Activated CD4-positive, alpha-beta T cell treated with anti-CD3 and anti-CD28 coated beads for 24 hours (primary cell): ENCODE results near the gene GABRG3.

Source experiments
- DNase-seq, 2 donors: peaks; one replicate each; pipeline ENCODE4 v3.0.0-alpha.2; 2020; ENCODE audit warnings: low read depth in 2 of 2

Gene GABRG3

DNA sequence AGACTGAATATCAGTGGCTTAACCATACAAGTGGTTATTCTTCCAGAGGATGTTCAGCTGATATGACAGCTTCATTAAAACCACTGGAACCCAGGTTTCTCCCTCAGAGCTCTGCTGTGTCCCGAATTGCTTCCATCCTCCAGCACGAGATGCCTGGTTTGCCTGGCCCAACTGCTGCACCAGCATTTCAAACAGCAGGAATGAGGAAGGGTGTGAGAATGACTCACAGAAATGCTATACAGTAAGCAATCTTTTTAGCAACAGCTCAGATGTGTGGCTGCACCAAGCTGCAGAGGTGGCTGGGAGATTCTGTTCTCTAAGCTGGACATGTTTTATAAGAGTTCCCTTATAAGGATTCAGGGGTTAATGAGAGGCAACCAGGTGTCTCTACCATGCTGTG, 271.0 kb downstream of the GABRG3 start:
- DNase-seq, result no peak

DNA sequence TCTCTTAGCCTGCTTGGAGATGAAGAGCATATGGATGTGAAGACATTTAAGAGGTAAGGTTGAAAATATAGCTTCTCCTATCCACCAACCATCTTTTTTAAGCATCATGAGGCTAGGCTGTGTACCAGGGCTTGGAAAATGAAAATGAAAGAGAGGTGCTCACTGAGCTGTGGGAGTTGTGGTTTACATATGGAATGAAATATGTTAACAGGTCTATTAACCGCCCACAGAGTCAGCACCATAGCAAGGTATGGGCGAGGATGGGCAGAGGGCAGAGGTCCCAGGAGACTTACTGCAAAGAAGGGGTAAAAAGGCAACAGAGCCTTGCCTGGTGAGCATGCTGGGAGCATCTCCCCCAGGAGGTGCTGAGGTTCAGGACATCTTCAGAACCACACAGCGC, 273.1 kb downstream of the GABRG3 start:
- no peak for DNase-seq

DNA sequence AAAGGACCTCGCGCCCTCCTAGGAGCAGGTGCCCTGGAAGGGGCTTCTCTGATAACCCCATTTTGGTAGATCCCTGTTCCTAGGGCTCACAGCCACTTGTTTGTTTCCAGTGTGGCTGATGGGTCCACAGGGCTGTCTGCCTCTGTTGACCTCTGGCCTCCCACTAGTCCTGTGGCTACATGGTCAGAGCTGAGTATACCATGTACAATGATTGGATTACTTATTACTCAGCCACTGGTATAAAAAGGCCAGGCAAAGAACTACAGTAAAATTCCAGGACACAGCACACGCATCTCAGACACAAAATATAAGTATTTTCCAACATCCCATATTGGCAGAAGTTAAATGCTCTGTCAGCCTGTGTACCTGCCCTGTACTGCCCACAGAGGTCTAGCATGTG, 277.3 kb downstream of the GABRG3 start:
- no peak for DNase-seq

DNA sequence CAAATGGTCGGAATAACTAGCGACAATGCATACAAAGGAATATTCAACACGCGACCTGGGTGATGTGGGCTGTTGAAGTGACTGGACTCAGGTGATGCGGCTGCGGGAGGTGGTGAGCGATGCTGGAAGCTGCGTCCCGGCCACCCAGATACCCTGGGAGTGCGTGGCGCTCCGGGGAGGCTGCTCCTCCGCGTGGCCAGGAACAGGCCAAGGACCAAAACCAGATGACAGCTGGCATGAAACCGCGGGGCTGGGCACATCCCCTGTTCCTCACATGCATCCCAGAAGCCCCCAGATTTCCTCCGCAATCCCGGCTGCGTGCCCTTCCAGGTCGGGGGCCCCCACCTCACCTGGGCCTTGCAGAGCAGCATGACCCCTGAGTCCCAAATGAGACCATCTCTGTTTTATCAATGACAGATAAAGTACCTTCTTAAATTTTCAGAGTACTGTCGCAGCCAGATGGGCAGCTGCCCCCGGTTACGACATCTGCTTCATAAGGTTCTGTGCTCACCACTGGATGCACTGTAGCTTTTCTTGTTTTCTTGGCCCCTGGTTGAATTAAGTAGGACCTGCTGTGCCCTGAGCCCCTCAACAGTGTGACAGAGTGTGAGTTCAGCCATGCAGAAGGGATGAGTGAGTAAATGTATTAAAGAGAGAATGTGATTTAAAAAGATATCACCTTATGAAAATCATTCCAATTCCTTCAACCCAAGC, 278.2 kb downstream of the GABRG3 start:
- DNase-seq, result no peak

DNA sequence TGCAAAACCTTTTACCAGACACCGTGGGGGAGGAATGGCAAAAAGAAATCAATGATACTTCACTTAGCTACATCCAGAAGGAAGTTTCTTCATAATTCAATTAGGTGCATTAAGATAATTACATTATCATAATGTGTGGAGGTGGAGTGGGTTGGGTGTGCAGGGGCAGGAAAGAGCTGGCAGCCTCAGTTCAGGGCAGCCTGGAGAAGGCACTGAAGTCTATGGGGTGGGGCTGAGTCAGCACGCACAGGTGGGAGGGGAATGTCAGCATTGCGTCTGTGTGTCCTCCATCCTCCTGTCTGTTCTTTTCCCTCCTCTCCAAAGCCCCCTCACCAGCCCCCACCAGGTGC, 278.8 kb downstream of the GABRG3 start:
- DNase-seq, result no peak

DNA sequence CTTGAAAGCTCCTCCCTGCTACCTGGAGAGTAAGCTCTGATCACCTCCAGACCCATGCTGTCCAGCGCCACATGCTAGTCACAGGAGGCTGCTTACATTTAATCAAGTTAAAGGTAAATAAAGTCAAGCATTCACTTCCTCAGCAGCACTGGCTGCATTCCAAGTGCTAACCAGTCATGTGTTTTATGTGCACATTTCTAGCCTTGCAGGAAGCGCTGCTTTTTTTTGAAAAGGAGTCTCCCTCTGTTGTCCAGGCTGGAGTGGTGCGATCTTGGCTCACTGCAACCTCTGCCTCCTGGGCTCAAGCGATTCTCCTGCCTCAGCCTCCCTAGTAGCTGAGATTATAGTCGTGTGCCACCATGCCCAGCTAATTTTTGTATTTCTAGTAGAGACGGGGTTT, 279.2 kb downstream of the GABRG3 start:
- DNase-seq, result no peak

DNA sequence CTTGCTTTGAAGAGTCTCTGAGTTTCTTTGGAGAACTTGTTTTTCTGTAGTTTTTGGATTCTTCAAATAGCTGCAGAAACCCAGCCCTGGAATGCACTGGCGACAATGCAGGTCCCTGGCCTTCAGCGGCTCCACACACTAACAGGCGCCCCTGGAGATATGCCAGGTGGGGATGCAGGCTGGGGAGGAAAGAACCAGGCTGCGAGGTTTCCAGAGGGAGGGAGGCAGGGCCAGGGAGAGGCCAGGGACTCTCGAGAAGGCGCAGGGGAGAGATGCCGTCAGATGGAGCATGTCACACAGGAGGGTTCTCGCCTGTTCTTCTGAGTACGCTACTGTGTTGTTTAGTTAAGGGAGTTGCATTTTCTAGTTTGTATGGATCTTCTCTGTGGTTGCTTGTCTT, 283.1 kb downstream of the GABRG3 start:
- no peak for DNase-seq

DNA sequence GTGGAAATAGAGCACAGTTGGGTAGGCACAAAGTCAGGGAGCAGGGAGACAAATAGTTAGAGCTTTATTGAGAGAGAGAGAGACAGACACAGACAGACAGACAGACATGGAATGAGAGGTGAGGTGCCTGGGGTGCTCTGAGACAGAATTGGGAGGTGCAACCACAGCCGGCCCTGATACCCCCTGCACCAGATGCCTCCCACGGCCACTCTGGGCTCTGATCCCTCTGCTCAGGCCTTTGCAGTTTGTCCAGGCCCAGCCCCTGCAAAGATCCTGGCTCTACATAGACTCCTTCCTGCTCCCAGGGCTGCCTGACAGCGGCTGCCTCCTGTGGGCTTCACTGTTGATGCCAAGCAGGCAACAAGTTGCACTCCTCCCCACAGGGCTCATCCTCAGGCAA, 283.8 kb downstream of the GABRG3 start:
- DNase-seq, result no peak

DNA sequence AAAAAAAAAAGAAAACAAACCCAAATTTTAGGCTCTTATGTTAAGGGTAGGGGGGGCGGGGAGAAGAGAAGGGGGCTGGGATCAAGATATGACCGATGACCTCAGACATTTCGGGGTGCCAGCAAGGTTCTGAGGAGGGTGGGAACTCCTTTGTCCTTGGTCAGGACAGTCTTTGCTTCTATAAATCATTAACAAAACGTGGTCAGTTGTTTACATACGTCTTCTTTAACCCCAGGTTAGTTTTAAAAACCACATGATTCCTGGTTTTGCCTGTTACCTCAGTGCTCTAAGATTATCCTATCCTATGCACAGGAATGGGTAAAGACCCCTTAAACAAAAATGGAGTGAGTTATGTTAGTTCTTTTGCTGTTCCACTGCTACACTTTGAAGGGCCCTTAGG, 285.5 kb downstream of the GABRG3 start:
- no peak for DNase-seq

DNA sequence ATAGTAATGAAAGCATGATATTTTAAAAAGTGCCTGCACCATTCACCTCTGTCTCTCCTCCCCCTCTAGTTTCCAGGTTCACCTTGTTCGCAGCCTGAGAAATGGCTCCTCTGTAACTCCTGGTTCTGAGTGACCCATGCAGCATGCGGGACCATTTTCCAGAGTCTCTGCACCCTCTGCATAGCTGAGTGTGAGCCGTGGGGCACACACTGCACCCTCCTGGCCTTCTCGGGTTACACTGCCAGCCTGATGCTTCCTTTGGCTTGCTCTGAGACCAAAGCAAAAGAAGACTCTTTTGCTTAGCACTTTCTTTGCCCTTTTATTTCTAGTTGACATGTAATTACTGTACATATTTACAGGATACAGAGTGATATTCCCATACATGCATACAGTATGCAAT, 287.3 kb downstream of the GABRG3 start:
- DNase-seq, result no peak

DNA sequence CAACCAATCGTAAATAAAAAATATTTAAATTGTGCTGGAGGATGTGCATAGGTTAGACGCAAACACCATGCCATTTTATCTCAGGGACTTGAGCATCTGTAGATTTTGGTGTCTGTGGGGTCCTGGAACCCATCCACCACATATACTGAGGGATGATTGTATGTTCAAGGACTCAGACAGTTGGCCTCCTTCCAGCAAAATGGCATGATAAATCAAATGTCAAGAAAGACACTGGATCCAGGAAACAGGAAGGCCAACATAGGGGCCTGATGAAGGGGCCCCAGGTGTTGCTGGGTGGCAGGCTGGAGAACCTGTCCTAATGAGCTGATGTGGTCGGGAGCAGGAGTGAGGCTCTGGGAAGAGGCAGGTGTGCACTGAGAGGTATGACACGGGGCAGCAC, 289.5 kb downstream of the GABRG3 start:
- DNase-seq, result no peak

DNA sequence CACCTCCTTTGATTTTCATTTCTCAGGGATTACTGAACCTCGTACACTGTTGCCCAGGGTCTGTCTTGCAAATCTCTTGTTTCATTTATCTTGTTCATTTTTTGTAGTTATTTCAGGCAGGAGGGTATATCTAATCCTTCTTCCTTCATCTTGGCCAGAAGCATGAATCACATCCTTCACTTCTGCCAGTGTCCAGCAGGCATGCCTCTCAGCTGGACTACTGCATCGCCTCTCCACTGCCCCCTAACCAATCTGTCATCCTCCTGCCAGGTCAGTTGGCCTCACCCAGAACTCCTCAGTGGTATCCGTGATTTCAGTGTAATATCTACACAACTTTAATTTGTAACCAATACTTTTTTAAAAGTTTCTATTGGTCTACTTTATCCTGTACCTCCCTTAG, 297.9 kb downstream of the GABRG3 start:
- no peak for DNase-seq

DNA sequence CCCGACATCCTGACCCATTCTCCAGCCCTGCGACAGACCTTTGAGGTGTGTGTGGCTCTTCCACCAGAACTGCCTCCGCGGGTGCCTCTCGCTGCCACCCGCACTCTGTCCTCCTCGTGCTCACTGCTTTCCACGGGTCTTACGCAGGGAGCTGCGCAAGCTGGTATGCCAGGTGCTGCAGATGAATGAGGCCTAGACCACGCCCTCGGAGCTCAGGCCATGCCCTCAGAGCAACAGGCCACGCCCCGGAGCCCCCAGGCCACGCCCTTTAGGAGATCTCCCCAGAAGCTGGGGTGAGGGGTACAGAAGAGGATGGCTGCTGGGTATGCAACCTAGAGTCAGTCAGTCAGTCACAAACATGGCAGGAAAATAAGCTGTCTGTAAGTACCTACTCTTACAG, 300.3 kb downstream of the GABRG3 start:
- DNase-seq, result no peak

DNA sequence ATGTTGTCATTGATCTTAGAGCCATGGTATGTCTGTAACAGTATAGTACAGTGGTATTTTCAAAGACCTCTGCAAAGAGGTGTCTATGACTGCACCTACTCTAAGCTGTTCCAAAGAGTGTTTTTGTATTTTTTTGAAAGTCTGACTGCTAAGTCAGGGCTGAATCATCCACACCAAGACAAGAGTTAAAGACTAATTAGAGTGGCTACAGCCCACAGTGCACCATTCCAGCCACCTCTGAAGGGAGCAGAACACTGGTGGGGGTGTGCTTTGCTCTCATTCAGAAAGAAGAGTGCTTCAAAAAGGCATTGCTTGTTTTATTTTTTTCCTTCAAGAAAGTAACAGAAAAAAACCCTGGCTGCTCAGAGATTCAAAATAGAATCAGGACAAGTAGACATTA, 301.4 kb downstream of the GABRG3 start:
- DNase-seq, result no peak

DNA sequence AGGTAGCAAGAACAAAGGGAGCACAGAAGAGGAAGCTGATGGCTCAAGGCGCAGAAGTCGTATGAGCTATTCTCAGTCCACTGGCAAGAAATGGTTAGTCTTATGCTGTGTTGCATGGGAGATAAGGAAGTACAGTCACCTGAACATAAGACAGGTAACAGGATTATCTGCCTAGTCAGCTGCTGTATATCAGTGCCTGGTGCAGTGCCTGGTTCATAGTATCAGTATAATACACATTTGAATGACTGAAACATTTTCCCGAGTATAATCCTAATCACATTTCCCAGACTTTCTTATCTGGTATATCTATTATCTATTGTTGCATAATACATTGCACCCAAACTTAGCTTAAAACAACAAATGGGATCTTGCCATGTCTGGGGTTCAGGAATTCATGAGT, 302.5 kb downstream of the GABRG3 start:
- no peak for DNase-seq

DNA sequence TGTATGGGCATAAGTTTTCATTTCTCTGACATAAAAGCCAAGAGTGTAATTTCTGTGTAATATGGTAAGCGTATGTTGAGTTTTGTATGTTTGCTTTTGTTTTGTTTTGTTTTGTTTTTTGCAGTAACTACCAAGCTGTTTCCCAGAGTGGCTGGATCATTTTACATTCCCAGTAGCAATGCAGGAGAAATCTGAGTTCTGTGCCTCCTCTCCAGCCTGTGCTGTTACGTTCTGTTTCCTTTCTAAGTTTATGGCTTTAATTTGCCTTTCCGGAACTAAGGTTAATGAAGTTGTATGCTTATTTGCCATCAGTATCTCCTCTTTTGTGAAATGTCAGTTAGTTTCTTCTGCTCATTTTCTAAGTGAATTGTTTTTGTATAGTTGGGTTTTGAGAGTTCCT, 307.8 kb downstream of the GABRG3 start:
- no peak for DNase-seq

DNA sequence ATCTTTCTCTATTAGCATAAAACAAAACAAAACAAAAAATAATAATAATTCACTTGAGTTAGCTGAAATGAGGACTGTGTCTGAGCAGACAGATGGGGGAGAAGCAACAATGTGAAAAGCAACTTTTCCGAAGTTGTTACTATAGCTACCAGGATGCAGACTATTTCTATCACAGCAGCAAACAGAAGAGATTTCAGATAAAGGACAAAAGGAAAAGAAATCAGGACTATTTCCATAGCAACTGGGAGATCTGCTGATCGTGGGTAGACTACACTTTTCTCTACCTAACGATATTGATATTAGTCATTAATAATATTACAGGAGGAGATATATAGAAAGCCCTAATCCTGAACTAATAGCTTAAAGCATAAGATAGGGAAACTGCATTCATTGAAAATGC, 321.7 kb downstream of the GABRG3 start:
- no peak for DNase-seq

DNA sequence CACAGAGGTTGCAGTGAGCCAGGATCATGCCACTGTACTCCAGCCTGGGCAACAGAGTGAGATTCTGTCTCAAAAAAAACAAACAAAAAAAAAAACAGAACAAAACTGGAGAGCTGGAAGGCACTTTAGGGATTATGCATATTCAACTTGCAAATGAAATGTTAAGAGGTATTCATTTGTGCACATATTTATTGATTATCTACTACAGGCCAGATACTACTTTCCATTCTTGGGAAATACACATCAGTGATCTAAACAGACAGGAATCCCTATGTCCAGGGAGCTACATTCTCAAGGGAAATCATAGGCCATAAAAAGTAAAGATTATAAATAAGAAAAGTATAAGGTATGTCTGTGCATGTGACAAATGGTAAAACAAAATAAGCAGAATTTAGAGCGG, 322.6 kb downstream of the GABRG3 start:
- DNase-seq, result no peak

DNA sequence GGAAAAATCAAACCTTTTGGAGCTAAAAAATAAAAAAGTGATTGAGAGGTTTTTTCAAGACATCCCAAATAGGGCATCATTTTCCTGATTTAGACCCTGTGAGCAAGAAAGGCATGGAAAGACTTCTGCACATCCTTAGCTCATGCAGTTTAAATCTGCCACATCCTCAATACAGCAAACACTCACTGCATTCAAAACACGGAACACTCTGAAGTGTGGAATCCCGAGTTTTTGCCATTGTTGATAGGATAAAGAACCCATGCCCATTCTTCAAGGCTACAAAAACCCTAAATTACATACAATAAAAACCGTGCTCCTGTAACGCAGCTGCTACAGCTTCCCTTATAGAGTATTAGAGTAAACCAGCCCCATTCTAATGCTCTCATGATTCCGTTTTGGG, 346.8 kb downstream of the GABRG3 start:
- no peak for DNase-seq

DNA sequence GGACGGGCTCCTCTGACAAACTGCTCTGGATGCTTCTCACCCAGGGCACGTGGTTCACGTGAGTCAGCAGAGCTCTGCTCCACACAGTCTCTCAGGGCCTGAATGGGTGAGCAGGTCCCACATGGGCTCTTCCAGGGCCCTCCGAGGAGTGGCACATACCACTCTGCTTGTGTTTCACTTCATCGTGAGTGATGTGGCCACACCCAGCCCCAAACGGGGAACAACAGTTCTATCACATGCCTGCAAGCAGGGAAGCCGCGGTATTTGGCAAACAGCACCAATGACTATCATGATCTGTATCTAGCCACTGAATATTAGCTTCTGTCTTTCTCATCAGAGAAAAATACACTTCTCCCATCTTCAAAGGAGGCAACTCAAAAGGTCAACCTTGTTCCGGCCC, 352.8 kb downstream of the GABRG3 start:
- no peak for DNase-seq

DNA sequence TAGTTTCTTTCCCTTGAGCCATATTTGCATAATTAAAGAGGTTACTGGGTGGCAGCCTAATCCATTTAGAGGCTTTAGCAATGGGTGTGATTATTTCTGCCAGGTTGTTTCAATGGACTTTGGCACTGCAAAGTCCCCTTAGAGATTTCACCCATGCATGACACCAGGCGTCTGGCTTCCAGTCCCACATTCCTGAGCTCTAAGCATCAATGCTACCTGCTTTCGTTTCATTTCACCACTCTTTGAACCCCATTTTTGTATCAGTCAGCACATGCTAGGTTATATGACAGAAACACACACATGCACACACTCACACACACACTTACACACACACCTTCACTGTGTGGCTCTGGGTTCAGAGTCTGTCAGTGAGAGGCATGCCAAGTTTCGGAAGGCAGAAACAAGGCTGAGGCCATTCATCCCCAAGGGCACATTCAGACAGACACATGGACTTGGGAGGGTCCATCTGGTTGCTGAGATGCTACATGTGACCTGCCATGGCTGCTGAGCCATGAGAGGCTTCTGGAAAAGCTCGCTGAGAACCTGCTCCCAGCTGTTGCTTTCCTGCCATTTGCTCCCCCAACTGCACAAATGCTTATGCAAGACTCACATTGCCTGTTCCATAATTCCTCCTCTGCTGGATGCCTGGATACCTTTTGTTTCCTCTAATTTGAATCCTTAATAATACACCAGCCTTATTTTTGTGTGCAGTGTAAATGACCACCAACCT, 354.1 kb downstream of the GABRG3 start:
- DNase-seq, result no peak

DNA sequence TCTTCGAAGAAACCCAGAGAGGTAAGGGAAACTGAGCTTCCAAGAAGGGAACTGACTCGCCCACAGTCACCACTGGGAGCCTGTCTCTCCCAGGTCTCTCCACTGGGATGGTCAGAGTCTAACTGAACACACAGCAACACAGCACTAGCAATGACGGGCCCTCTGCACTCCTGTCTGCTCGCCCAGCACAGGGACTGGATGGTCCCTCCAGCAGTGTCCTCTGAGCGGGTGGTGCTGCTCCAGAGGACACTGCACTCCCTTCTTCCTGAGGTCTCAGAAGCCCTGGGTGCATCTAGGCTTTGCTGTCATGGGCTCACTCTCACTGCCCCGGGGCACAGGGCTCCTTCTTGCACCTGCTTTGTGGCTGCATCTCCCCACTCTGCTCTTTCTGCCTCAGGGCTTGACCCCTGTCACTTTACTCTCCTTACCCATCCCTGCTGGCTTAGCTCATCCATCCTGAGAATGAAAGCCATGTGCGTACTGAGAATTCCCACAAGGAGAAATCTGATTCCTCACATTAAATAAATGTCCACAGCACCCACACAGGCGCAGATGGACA, 356.6 kb downstream of the GABRG3 start:
- DNase-seq, result no peak

DNA sequence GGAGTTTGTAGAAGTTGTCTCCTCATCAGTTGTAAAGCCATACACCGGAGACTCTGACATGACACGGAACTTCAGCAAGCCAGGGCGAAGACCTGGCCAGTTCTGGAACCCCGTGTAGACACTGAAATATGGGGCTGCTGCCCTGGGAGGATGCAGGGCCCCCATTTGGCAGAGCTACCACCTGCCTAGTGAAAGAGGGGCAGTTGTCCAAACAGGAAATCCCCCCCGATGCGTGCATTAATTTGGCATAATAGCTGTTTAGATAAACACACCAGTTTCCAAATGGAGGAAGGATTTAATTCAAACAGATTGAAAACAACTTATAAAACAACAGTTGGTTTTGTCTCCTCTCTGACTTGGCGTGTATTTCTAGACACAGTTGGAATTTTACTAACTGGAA, 357.2 kb downstream of the GABRG3 start:
- no peak for DNase-seq

DNA sequence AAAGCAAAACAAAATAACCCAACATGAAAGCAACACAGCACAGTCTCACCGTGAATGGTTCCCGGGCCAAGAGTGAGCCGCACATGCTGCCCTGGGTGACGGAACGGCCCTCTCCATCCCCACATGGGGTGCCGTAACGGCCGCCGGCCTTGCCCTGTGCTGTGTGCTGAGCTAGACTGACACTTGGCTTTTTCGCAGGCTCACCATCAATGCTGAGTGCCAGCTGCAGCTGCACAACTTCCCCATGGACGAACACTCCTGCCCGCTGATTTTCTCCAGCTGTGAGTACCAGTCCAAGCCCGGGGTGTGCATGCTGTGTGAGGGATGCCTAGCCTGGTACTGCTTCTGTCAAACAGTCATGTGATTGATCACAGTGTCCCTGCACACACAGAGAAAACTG, 357.6 kb downstream of the GABRG3 start:
- DNase-seq, result no peak
